PFSK-1 (cell line): ENCODE data around the gene SETBP1.

Experiments used
- FOXP2 ChIP-seq: optimal IDR thresholded peaks from 2 replicates; pipeline ENCODE3; 2011; ENCODE audit warnings: borderline replicate concordance, control low read depth, inconsistent platforms; ENCODE audit not compliant: insufficient read depth; ENCODE audit errors: extremely low read length, extremely low read depth
- POLR2AphosphoS5 ChIP-seq: IDR thresholded peaks from 2 replicates; pipeline ENCODE4 v1.6.1; 2012; ENCODE audit warnings: low read depth, mild to moderate bottlenecking, control low read depth, low read length, moderate library complexity
- REST ChIP-seq, 2 experiments: IDR thresholded peaks; 2 replicates each; pipeline versions ENCODE4 v1.6.1 to v1.8.0; 2011 to 2012; ENCODE audit warnings: low read depth in 2 of 2, low read length in 2 of 2, control low read depth in 1 of 2, inconsistent platforms in 1 of 2, mild to moderate bottlenecking in 1 of 2, moderate library complexity in 1 of 2; ENCODE audit not compliant: insufficient read depth in 1 of 2
- SIN3A ChIP-seq: IDR thresholded peaks from 2 replicates; pipeline ENCODE4 v1.6.1; 2012; ENCODE audit warnings: mild to moderate bottlenecking, low read length, moderate library complexity, borderline replicate concordance; ENCODE audit not compliant: insufficient read depth
- TAF1 ChIP-seq: IDR thresholded peaks from 2 replicates; pipeline ENCODE4 v1.6.1; 2012; ENCODE audit warnings: low read length, control low read depth, borderline replicate concordance; ENCODE audit not compliant: insufficient read depth

- no peak for TF ChIP-seq POLR2AphosphoS5
- TF ChIP-seq SIN3A = no peak
- TF ChIP-seq REST (IDR thresholded peaks at IDR 0.05; ENCODE audit: insufficient read depth in 1 of 2, low read depth in 2 of 2, low read length in 2 of 2) = no peak
- TF ChIP-seq TAF1 = no peak
- TF ChIP-seq FOXP2 = no peak
These were observed 168.7 kb downstream of the SETBP1 start for GRCh38 chr18:44849361-44849760.
